Stimulated activated CD4-positive, alpha-beta T cell treated with anti-CD3 and anti-CD28 coated beads, Interleukin-12 subunit alpha, Interleukin-12 subunit beta, amount 100 ng/mL, for 24 hours (primary cell): ENCODE results near the gene SLC7A10.
"Not testable (repeated sequence)": the region's sequence is repeated elsewhere in the genome, so short reads cannot be mapped to it uniquely, and the experiment has no call there.

Source experiments
- DNase-seq, 2 experiments: peaks; one replicate each; pipeline ENCODE4 v3.0.0-alpha.2; 2020; ENCODE audit warnings: low read depth in 2 of 2

Gene SLC7A10

GRCh38 chr19:33177417-33177979 lies 48.2 kb downstream of the SLC7A10 start:
- no peak for DNase-seq

DNA sequence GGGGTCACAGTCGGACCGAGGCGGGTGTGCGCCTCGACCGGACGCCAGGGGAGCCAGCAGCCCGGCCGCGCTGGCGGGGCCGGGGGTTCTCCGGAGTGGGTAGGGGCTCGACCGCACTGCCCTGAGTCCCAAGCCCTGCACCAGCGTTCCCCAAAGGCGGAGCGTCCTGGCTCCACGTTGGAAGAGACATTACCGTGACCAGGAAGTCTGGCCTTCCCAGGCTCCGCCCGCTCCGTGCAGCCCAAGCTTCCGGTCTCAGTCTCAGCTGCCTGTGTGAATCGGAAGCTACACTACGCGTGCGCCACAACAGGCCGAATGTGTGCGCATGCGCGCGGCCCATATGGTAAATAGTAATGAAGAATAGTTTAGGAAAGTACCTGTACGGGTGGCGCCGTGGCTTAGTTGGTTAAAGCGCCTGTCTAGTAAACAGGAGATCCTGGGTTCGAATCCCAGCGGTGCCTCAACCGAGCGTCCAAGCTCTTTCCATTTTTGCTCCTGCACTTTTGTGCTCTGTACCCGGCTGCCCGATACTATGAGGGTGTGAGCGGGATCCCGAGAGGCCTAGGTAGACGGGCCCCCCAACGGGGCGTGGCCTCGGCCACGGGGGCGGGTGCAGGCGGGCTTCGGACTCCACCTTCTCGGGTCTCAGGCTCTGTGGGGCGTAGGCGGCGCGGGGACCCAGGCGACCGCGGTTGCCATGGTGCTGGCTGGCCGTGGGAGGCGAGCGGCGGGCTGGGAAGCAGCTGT lies 48.8 kb downstream of the SLC7A10 start:
- DNase-seq, result peak; percentile 96 to 98

DNA sequence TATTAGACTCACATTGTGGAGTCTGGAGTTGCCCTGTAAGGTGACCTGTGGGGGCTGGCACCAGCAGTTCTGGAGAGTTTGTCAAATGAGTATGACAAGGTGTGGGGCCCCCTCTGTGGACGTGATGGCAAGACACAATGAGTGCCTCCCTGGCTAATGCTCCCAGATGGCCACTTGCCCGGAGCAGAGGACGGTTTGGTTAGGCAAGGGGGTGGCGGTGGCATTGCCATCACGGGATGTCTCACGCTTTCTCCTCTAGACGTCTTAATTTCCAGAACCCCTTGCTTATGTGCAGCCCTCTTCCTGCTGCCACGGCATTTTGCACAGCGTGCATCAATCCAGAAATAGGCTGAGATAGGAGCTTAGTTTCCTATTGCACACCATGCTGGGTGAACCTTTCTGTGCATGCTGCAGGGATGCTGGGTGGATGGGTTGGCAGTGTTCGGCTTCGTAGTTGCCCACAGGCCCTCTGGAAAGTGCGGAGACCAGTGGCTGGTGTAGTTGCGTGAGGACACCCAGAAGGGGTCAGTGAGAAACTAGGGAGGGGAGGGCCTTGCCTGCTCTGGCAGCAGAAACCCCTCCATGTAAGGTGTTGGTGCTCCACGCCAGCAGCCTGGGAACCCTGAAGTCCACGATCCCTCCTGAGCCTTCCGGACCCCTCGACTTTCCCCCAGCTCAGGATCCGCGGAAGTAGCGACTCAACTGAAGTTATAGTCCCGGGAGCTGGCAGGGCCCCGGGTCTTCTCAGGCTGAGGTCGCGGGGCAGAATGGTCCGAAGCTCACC lies 49.6 kb downstream of the SLC7A10 start:
- no peak for DNase-seq

DNA sequence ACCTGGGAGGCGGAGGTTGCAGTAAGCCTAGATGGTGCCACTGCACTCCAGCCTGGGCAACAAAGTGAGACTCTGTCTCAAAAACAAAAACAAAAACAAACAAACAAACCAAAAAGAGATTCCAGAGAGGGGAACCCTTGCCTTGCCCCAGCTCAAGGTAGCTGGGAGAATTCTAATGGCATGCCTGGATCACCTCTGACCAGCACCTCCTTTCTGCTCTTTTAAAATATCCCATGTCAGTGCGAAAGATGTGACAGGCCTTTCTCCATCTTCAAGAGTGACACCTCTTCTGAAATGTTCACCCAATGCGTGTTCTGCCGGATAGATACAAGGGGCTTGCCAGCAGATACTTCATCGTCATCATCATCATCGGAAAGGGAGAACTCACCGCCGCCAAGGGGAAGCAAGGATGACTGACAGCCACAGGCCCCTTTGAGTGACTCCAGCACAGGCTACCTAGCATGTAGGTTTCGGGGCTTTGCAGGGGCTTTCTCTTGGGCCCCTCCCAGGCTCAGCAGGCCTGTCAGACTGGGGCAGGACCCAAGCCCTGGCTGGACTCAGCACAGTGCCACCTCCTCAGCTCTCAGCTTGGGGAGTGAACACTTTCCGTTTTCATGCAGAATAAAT lies 50.4 kb downstream of the SLC7A10 start:
- DNase-seq, result no peak

GRCh38 chr19:33174186-33174585 lies 51.5 kb downstream of the SLC7A10 start:
- no peak for DNase-seq

DNA sequence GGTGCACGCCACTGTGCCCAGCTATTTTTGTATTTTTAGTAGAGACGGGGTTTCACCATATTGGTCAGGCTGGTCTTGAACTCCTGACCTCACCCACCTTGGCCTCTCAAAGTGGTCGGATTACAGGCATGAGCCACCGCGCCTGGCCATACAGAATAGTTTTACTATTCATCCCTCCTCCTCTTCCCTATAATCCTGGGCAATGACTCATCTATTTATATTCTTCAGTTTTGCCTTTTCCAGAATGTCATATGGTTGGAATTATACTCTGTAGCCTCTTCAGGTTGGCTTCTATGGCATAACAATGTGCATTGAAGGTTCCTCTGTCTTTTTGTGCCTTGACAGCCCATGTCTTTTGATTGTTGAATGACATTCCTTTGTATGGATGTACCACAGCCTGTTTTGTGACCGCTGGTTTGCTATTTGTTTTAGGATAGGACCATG lies 53.7 kb downstream of the SLC7A10 start:
- no peak for DNase-seq

DNA sequence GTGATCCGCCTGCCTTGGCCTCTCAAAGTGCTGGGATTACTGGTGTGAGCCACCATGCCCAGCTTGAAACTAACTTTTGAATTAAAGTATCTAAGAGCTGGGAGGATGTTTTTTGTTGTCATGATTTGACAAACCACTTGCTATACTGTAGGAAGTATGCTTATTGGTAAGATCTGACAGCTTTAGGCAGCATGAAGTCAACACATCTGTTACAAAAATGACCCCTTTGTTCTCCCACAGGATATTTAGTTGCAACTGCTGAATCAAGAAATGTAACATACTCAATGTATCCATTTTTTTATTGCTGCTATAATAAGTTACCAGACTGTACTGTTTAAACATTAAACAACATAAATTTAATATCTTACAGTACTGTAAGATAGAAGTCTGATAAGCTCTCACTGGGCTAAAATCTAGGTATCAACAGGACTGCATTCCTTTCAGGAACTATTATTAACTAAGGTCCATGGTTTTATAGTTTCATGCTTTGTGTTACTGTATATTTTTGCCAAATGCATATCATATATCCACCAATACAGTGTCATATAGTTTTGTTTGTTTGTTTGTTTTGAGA lies 54.3 kb downstream of the SLC7A10 start:
- DNase-seq, result no peak

DNA sequence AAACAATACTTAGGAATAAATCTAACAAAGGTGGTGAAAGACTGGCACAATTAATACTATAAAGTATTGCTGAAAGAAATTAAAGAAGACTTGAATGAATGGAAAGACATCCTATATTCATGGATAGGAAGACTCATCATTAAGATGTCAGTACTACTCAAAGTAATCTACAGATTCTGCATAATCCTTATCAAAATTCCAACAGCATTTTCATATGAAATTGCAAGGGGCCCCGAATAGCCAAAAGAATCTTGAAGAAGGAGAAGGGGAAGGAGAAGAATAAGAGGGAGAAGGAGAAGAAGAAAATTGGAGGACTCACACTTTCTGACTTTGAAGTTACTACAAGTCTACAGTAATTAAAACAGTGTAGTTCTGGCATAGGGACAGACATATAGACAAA lies 57.1 kb downstream of the SLC7A10 start:
- no peak for DNase-seq

DNA sequence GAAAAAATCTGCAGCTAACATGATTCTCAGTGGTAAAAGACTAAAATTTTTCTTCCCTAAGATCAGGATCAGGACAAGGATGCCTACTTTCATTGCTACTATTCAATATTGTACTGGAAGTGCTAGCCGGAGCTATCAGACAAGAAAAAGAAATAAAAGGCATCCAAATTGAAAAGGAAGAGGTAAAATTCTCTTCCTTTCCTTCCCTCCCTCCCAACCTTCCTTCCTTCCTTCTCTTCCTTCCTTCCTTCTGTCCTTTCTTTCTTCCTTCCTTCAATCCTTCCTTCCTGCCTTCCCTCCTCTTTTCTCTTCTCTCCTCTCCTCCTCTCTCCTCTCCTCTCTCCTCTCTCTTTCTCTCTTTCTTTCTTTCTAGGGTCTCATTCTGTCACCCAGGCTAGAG lies 58.2 kb downstream of the SLC7A10 start:
- no peak for DNase-seq

GRCh38 chr19:33166037-33166436 lies 59.6 kb downstream of the SLC7A10 start:
- not testable (repeated sequence) for DNase-seq

DNA sequence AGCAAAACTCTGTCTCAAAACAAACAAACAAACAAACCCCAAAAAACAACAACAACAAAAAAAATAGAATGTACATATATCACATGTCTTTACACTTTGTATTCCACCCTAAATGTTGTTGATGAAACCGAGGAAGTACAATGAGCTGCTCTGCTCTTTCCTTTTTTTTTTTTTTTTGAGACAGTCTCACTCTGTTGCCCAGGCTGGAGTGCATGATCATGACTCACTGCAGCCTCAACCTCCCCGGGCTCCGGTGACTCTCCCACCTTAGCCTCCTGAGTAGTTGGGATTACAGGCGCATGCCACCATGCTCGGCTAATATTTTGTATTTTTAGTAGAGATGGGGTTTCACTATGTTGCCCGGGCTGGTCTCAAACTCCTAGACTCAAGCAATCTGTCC lies 62.2 kb downstream of the SLC7A10 start:
- DNase-seq, result no peak

GRCh38 chr19:33161201-33161600 lies 64.4 kb downstream of the SLC7A10 start:
- no peak for DNase-seq

DNA sequence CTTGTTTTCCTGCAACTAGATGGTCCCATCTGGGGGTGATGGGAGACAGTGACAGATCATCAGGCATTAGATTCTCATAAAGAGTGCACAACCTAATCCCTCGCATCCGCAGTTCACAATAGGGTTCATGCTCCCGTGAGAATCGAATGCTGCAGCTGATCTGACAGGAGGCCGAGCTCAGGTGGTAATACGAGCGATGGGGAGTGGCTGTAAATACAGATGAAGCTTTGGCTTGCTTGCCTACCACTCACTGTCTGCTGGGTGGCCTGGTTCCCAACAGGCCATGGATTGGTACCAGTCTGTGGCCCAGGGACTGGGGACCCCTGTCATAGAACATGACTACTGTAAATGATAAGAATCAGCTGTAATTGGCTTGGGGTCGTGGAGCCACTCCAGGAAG lies 65.8 kb downstream of the SLC7A10 start:
- DNase-seq, result no peak

- no peak for DNase-seq
These were observed 66.5 kb downstream of the SLC7A10 start for GRCh38 chr19:33159149-33159548.
